Nephron (organoid): ENCODE data around the gene ATXN1.
A peak's percentile ranks its signal among the peaks of the same experiment; 100 is the strongest.

Experiments used
- H3K27ac Mint-ChIP-seq, 3 experiments: 2 replicates each; pipeline ENCODE4 v1.8.0; 2020; ENCODE audit warnings: mixed read lengths in 3 of 3, mild to moderate bottlenecking in 2 of 3, moderate library complexity in 1 of 3
- H3K27me3 Mint-ChIP-seq: 2 replicates; pipeline ENCODE4 v1.8.0; 2021; ENCODE audit warnings: low read depth, mild to moderate bottlenecking, moderate library complexity, mixed read lengths
- H3K36me3 Mint-ChIP-seq: 2 replicates; pipeline ENCODE4 v1.8.0; 2020; ENCODE audit warnings: low read depth, mixed read lengths
- H3K4me1 Mint-ChIP-seq: 2 replicates; pipeline ENCODE4 v1.8.0; 2020; ENCODE audit warnings: mixed read lengths
- H3K4me3 Mint-ChIP-seq, 3 experiments: 2 replicates each; pipeline ENCODE4 v1.8.0; 2020; ENCODE audit warnings: mild to moderate bottlenecking in 3 of 3, mixed read lengths in 3 of 3, moderate library complexity in 2 of 3
- H3K9me3 Mint-ChIP-seq: 2 replicates; pipeline ENCODE4 v1.8.0; 2020; ENCODE audit warnings: mixed read lengths
- TF ChIP-seq, protein P1 (sequence below), 3 experiments: fragments of 200-600 bp; sonication (generic); IDR thresholded peaks; one replicate each; pipeline ENCODE4 v1.5.0; 2021; ENCODE audit warnings: antibody characterized with exemption in 3 of 3; ENCODE audit not compliant: unreplicated experiment in 3 of 3

ATXN1 gene

DNA sequence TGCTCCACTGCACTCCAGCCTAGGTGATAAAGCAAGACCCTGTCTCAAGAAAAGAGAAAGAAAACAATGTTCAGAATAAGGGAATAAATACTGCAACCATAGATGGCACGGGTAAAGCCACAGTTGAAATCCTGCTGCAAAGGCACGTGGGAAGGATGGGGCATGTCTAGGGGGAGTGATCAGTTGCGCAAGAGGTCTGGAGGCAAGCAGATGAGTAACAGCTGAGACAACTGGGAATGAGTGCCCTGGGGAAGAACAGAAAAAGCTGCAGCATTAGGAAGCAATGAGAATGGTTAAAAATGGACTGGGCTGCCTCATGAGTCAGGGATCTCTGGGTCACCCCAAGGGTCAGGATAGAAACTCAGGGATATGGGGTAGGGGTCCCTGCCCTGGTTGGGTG is 426.6 kb downstream of the ATXN1 start:
- H3K4me3 Mint-ChIP-seq: no peak overlapping the region
- no peaks in the 10 kb centered on the region for H3K9me3 Mint-ChIP-seq
- no peaks in the 10 kb centered on the region for H3K36me3 Mint-ChIP-seq
- H3K27me3 Mint-ChIP-seq: no peaks in the 10 kb centered on the region
- peaks cover 48% of the 10 kb centered on the region for H3K4me1 Mint-ChIP-seq
- TF ChIP-seq, protein P1, sequence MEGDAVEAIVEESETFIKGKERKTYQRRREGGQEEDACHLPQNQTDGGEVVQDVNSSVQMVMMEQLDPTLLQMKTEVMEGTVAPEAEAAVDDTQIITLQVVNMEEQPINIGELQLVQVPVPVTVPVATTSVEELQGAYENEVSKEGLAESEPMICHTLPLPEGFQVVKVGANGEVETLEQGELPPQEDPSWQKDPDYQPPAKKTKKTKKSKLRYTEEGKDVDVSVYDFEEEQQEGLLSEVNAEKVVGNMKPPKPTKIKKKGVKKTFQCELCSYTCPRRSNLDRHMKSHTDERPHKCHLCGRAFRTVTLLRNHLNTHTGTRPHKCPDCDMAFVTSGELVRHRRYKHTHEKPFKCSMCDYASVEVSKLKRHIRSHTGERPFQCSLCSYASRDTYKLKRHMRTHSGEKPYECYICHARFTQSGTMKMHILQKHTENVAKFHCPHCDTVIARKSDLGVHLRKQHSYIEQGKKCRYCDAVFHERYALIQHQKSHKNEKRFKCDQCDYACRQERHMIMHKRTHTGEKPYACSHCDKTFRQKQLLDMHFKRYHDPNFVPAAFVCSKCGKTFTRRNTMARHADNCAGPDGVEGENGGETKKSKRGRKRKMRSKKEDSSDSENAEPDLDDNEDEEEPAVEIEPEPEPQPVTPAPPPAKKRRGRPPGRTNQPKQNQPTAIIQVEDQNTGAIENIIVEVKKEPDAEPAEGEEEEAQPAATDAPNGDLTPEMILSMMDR (IDR thresholded peaks at IDR 0.05; ENCODE audit: unreplicated experiment in 3 of 3): no peak
- peak overlapping the region in 2 of 3 experiments; percentile 15 to 97 for H3K27ac Mint-ChIP-seq

DNA sequence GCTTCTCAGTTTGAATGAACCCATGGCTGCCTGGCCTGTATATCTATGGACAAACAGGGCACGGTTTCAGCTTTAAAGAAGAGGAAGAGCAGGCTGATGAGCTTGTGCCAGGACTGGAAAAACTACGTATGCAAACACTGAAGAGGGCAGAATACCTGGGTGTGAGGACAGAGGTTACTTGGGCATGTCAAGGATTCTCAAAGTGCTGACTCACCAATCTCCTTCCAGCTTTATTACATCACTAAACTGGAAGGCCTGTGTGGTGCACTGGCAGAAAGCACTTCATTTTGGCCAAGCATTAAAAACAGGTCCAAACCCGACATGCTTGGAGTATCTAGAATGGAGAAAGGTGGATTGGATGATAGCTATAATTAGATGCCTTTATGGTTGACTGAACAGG is 427.7 kb downstream of the ATXN1 start:
- H3K4me1 Mint-ChIP-seq: peaks cover 44% of the 10 kb centered on the region
- peaks cover 7% of the 10 kb centered on the region for H3K36me3 Mint-ChIP-seq
- H3K27me3 Mint-ChIP-seq: no peaks in the 10 kb centered on the region
- no peak overlapping the region for H3K27ac Mint-ChIP-seq
- TF ChIP-seq, protein P1 (IDR thresholded peaks at IDR 0.05; ENCODE audit: unreplicated experiment in 3 of 3): no peak
- no peaks in the 10 kb centered on the region for H3K9me3 Mint-ChIP-seq
- no peak overlapping the region for H3K4me3 Mint-ChIP-seq

DNA sequence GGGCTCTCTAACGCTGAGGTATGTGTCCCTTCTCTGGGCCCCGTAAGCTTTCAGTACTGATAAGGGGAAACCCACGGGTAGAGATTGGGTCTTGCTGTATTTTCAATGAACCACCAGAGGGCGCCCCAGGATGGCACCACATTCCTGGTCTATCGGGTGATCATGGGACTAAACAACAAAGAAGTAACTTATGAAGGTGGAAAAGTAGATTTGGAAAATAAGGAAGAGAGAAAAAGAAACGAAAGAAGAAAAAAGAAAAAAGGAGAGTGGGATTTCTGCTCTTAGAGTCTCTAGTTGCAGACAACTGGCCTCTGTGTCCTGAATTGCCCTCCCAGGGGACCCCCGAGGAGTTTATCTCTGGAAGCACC is 429.1 kb downstream of the ATXN1 start:
- no peak overlapping the region for H3K27ac Mint-ChIP-seq
- peaks cover 4% of the 10 kb centered on the region for H3K27me3 Mint-ChIP-seq
- TF ChIP-seq, protein P1 (IDR thresholded peaks at IDR 0.05; ENCODE audit: unreplicated experiment in 3 of 3): peak; percentile 86 to 92 (median 88)
- H3K4me3 Mint-ChIP-seq: no peak overlapping the region
- H3K36me3 Mint-ChIP-seq: peaks cover 15% of the 10 kb centered on the region
- H3K4me1 Mint-ChIP-seq: peaks cover 35% of the 10 kb centered on the region
- no peaks in the 10 kb centered on the region for H3K9me3 Mint-ChIP-seq

DNA sequence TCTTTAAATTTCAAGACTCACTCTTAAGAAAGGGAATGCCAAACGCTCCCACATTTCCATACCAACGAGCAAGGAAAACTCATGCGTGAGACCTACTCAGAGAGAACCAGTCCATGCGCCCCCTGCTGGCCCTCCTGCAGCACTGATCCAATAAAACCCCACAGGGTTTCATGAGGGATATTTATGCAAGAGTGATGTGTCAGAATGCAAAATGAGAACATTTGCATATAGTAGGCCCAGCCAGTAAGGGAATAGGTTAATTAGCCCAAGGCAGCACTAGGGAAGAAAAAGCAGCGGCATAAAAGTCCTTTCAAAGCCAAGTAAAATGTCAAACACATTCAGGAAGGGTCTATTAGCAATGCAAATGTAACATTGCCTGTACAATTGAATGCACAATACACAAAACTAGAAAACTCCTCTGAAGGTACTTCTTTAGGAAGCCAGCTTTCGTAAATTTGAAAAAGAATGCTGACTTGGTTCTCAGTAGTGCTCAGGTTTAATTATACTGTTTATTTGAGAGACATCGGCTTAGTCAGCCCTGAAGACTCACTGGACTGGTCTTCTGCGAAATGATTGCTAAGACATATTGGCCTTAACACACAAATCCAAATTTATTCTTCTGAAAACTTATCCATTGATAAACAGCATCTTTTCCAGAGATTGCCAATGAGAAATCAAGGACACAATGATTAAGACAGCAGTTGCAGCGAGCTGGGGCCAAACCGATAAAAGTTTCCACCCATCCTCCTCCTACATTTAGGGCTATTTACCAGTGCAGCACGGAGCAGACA is 429.7 kb downstream of the ATXN1 start:
- Mint-ChIP-seq H3K4me1 (peaks cover 29% of the 10 kb centered on the region), H3K4me3 (no peak overlapping the region), H3K27ac (no peak overlapping the region), H3K9me3 (no peaks in the 10 kb centered on the region), H3K27me3 (peaks cover 4% of the 10 kb centered on the region), H3K36me3 (peaks cover 18% of the 10 kb centered on the region)
- TF ChIP-seq, protein P1 (IDR thresholded peaks at IDR 0.05; ENCODE audit: unreplicated experiment in 3 of 3): peak; percentile 86 to 89 (median 87)

DNA sequence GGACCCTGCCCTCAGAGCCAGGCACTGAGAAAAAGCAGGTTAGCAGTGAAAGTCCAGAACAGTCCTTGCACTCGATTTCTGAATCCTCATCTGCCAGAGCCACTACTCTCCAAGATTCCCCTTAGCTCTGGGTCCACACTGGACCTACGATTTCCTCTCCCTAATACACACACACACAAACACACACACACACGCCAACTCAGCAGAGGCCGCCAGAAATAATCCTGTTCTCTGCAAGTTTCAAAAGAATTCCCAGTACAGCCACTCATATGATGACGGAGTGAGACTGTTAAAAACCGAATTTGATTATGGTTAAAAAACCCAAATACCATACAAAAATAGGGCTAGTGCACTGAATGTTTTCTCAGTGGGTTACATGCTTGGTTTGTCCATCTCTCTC is 432.0 kb downstream of the ATXN1 start:
- peaks cover 4% of the 10 kb centered on the region for H3K27me3 Mint-ChIP-seq
- H3K27ac Mint-ChIP-seq: no peak overlapping the region
- TF ChIP-seq, protein P1 (IDR thresholded peaks at IDR 0.05; ENCODE audit: unreplicated experiment in 3 of 3): no peak
- no peak overlapping the region for H3K4me3 Mint-ChIP-seq
- no peaks in the 10 kb centered on the region for H3K9me3 Mint-ChIP-seq
- H3K36me3 Mint-ChIP-seq: peaks cover 35% of the 10 kb centered on the region
- peaks cover 14% of the 10 kb centered on the region for H3K4me1 Mint-ChIP-seq

DNA sequence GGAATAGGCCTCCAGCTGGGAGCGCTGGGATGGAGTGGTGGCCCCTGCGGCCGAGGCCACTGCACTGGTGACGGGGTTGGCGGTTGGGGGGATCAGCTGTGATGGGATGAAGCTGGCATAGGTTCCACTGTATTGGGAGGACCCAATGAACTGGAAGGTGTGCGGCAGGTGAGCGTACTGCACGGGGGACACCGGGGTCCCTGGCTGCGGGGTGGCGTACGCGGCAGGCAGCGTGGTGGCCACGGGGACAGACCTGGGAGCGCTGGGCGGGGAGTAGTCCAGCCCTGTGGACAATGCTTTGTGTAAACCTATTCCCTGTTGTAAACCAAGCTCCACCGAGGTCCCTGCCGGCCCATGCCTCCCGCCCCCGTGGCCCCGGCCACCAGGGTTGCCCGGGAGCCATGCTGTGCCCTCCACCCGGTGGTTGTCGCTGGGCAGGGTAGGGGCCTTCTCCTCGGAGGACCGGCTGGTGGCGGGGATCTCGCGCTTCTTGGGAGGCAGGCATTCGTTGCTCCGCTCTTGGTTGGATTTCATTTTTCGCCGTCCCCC is 433.4 kb downstream of the ATXN1 start:
- Mint-ChIP-seq H3K36me3 (peaks cover 35% of the 10 kb centered on the region), H3K4me1 (peaks cover 18% of the 10 kb centered on the region), H3K27me3 (peaks cover 4% of the 10 kb centered on the region), H3K27ac (no peak overlapping the region), H3K9me3 (no peaks in the 10 kb centered on the region), H3K4me3 (no peak overlapping the region)
- TF ChIP-seq, protein P1 (IDR thresholded peaks at IDR 0.05; ENCODE audit: unreplicated experiment in 3 of 3): no peak
